GM21576 (cell line): ENCODE data around the gene CCDC152.
"Not testable (repeated sequence)": the region's sequence is repeated elsewhere in the genome, so short reads cannot be mapped to it uniquely, and the experiment has no call there.

Experiments
- ATAC-seq: cut with Tn5 transposase; IDR thresholded peaks from one replicate; pipeline ENCODE4 v1.9.1; 2021; ENCODE audit warnings: mild to moderate bottlenecking, moderate library complexity; ENCODE audit not compliant: unreplicated experiment

CCDC152 gene

DNA sequence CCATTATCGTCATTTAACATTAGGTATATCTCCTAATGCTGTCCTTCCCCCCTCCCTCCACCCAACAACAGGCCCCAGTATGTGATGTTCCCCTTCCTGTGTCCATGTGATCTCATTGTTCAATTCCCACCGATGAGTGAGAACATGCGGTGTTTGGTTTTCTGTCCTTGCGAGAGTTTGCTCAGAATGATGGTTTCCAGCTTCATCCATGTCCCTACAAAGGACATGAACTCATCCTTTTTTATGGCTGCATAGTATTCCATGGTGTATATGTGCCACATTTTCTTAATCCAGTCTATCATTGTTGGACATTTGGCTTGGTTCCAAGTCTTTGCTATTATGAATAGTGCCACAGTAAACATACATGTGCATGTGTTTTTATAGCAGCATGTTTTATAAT is 87.8 kb downstream of the CCDC152 start:
- ATAC-seq = not testable (repeated sequence)

DNA sequence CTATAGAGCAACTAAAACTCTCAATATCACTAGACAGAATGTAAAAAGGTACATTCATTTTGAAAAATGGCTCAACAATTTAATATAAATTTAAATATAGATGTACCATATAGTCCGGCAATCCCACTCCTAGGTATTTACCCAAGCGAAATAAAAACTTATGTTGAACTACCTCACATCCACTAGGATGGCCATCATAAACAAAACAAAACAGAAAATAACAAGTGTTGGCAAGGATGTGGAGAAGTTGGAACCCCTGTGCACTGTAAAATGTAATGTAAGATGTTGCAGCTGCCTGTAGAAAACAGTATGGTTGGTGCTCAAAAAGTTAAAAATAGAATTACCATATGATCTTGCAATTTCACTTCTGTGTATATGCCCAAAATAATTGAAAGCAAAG is 91.9 kb downstream of the CCDC152 start:
- ATAC-seq = no peak

DNA sequence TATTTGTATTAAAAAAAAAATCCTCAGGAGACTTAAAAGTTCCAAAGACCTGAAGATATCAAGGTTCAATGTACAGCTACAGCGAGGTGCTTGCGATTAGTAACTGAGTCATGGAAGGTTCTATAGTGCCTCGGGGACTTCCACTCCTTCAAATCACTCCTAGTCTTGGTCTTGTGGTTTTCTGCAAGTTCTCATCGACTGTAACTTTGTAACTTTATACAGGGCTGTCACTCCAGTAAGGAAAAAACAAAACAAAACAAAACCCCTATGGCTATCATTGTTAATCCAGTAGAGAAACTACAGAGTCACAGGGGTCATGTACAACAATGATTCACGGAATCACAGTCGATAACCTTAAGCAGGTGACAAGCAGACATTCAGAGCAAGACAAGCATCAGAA is 94.9 kb downstream of the CCDC152 start:
- no peak for ATAC-seq
